ENCODE data around the gene PRSS12. TPM values are rescaled to one million over a fixed set of nuclear protein-coding genes. Genes with fewer than 3 reads are reported as not detected.

The PRSS12 gene
- total and polyA plus RNA-seq, 2 experiments from 2014 or later: 5.5 to 12.9 TPM

DNA sequence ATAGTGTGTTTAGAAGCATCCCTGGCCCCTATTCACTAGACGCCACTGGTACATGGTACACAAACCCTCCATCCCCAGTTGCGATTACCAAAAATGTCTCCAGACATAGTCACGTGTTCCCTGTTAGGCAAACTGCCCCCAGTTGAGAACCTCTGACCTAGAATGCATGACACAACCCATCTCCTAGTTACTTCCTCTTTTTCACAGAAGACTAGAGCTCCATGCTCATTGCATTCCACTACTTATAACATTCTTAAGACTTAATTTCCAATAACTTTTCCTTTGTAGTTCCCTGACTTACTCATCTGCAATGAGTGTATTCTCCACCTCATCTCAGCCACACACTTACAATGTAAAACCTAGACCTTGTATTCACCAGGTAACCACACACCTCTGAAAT is 68.6 kb downstream of the PRSS12 start:
- Mint-ChIP-seq H3K36me3 (ENCODE audit: low read depth) (peaks cover 29% of the 10 kb centered on the region), H3K9me3 (no peaks in the 10 kb centered on the region), H3K4me3 (no peak overlapping the region), H3K27me3 (ENCODE audit: insufficient read depth, low read depth, poor library complexity) (peaks cover 5% of the 10 kb centered on the region), H3K4me1 (peaks cover 18% of the 10 kb centered on the region), H3K27ac (no peak overlapping the region)
- Histone ChIP-seq H3K36me3 (ENCODE audit: insufficient read depth) (peaks cover 12% of the 10 kb centered on the region; the same call in 1 of the 2 replicates), H3F3A (replicated peaks; ENCODE audit: low read depth) (peaks cover 20% of the 10 kb centered on the region), H4K20me1 (replicated peaks; ENCODE audit: insufficient read depth) (peaks cover 3% of the 10 kb centered on the region; the same call in 1 of the 2 replicates), H3K27ac (ENCODE audit: low read depth) (0 out of 2 replicates have a peak overlapping the region, but pooled peaks have one; percentile 30), H3K27me3 (ENCODE audit: insufficient read depth) (no peaks in the 10 kb centered on the region), H3K4me3 (no peak overlapping the region), H3K79me2 (replicated peaks; ENCODE audit: insufficient read depth) (peaks cover 10% of the 10 kb centered on the region), H3K4me1 (ENCODE audit: insufficient read depth) (peaks cover 24% of the 10 kb centered on the region), H3K4me2 (no peak overlapping the region), H2AFZ (no peak overlapping the region), H3K9me2 (ENCODE audit: insufficient read depth) (no peaks in the 10 kb centered on the region)
- TF ChIP-seq CREB1 (CRISPR knock-in tag; IDR thresholded peaks at IDR 0.05; ENCODE audit: low read depth) (no peak), EZH2 (IDR thresholded peaks at IDR 0.05; ENCODE audit: low read depth, unreplicated experiment) (no peak), STAT1 (IDR thresholded peaks at IDR 0.05; ENCODE audit: unreplicated experiment) (no peak), EZH2phosphoT487 (IDR thresholded peaks at IDR 0.05; ENCODE audit: unreplicated experiment) (no peak), NANOG (IDR thresholded peaks at IDR 0.05; ENCODE audit: borderline replicate concordance) (no peak), POLR2AphosphoS5 (IDR thresholded peaks at IDR 0.05; ENCODE audit: low read depth) (no peak), ZNF114 (CRISPR knock-in tag; IDR thresholded peaks at IDR 0.05) (no peak), ZNF331 (CRISPR knock-in tag; IDR thresholded peaks at IDR 0.05; ENCODE audit: low read depth) (no peak), JUNB (IDR thresholded peaks at IDR 0.05; ENCODE audit: unreplicated experiment) (no peak)
- TF ChIP-seq, protein P1, sequence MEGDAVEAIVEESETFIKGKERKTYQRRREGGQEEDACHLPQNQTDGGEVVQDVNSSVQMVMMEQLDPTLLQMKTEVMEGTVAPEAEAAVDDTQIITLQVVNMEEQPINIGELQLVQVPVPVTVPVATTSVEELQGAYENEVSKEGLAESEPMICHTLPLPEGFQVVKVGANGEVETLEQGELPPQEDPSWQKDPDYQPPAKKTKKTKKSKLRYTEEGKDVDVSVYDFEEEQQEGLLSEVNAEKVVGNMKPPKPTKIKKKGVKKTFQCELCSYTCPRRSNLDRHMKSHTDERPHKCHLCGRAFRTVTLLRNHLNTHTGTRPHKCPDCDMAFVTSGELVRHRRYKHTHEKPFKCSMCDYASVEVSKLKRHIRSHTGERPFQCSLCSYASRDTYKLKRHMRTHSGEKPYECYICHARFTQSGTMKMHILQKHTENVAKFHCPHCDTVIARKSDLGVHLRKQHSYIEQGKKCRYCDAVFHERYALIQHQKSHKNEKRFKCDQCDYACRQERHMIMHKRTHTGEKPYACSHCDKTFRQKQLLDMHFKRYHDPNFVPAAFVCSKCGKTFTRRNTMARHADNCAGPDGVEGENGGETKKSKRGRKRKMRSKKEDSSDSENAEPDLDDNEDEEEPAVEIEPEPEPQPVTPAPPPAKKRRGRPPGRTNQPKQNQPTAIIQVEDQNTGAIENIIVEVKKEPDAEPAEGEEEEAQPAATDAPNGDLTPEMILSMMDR (conservative IDR thresholded peaks at IDR 0.05; ENCODE audit: low read depth in 2 of 2): no peak
- TF ChIP-seq, protein P2, sequence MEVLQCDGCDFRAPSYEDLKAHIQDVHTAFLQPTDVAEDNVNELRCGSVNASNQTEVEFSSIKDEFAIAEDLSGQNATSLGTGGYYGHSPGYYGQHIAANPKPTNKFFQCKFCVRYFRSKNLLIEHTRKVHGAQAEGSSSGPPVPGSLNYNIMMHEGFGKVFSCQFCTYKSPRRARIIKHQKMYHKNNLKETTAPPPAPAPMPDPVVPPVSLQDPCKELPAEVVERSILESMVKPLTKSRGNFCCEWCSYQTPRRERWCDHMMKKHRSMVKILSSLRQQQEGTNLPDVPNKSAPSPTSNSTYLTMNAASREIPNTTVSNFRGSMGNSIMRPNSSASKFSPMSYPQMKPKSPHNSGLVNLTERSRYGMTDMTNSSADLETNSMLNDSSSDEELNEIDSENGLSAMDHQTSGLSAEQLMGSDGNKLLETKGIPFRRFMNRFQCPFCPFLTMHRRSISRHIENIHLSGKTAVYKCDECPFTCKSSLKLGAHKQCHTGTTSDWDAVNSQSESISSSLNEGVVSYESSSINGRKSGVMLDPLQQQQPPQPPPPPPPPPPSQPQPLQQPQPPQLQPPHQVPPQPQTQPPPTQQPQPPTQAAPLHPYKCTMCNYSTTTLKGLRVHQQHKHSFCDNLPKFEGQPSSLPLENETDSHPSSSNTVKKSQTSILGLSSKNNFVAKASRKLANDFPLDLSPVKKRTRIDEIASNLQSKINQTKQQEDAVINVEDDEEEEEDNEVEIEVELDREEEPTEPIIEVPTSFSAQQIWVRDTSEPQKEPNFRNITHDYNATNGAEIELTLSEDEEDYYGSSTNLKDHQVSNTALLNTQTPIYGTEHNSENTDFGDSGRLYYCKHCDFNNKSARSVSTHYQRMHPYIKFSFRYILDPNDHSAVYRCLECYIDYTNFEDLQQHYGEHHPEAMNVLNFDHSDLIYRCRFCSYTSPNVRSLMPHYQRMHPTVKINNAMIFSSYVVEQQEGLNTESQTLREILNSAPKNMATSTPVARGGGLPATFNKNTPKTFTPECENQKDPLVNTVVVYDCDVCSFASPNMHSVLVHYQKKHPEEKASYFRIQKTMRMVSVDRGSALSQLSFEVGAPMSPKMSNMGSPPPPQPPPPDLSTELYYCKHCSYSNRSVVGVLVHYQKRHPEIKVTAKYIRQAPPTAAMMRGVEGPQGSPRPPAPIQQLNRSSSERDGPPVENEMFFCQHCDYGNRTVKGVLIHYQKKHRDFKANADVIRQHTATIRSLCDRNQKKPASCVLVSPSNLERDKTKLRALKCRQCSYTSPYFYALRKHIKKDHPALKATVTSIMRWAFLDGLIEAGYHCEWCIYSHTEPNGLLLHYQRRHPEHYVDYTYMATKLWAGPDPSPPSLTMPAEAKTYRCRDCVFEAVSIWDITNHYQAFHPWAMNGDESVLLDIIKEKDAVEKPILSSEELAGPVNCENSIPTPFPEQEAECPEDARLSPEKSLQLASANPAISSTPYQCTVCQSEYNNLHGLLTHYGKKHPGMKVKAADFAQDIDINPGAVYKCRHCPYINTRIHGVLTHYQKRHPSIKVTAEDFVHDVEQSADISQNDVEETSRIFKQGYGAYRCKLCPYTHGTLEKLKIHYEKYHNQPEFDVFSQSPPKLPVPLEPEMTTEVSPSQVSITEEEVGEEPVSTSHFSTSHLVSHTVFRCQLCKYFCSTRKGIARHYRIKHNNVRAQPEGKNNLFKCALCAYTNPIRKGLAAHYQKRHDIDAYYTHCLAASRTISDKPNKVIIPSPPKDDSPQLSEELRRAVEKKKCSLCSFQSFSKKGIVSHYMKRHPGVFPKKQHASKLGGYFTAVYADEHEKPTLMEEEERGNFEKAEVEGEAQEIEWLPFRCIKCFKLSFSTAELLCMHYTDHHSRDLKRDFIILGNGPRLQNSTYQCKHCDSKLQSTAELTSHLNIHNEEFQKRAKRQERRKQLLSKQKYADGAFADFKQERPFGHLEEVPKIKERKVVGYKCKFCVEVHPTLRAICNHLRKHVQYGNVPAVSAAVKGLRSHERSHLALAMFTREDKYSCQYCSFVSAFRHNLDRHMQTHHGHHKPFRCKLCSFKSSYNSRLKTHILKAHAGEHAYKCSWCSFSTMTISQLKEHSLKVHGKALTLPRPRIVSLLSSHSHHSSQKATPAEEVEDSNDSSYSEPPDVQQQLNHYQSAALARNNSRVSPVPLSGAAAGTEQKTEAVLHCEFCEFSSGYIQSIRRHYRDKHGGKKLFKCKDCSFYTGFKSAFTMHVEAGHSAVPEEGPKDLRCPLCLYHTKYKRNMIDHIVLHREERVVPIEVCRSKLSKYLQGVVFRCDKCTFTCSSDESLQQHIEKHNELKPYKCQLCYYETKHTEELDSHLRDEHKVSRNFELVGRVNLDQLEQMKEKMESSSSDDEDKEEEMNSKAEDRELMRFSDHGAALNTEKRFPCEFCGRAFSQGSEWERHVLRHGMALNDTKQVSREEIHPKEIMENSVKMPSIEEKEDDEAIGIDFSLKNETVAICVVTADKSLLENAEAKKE (CRISPR knock-in tag; IDR thresholded peaks at IDR 0.05): no peak
- TF ChIP-seq, protein P3, sequence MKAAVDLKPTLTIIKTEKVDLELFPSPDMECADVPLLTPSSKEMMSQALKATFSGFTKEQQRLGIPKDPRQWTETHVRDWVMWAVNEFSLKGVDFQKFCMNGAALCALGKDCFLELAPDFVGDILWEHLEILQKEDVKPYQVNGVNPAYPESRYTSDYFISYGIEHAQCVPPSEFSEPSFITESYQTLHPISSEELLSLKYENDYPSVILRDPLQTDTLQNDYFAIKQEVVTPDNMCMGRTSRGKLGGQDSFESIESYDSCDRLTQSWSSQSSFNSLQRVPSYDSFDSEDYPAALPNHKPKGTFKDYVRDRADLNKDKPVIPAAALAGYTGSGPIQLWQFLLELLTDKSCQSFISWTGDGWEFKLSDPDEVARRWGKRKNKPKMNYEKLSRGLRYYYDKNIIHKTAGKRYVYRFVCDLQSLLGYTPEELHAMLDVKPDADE (IDR thresholded peaks at IDR 0.05): no peak
- TF ChIP-seq, protein P4, sequence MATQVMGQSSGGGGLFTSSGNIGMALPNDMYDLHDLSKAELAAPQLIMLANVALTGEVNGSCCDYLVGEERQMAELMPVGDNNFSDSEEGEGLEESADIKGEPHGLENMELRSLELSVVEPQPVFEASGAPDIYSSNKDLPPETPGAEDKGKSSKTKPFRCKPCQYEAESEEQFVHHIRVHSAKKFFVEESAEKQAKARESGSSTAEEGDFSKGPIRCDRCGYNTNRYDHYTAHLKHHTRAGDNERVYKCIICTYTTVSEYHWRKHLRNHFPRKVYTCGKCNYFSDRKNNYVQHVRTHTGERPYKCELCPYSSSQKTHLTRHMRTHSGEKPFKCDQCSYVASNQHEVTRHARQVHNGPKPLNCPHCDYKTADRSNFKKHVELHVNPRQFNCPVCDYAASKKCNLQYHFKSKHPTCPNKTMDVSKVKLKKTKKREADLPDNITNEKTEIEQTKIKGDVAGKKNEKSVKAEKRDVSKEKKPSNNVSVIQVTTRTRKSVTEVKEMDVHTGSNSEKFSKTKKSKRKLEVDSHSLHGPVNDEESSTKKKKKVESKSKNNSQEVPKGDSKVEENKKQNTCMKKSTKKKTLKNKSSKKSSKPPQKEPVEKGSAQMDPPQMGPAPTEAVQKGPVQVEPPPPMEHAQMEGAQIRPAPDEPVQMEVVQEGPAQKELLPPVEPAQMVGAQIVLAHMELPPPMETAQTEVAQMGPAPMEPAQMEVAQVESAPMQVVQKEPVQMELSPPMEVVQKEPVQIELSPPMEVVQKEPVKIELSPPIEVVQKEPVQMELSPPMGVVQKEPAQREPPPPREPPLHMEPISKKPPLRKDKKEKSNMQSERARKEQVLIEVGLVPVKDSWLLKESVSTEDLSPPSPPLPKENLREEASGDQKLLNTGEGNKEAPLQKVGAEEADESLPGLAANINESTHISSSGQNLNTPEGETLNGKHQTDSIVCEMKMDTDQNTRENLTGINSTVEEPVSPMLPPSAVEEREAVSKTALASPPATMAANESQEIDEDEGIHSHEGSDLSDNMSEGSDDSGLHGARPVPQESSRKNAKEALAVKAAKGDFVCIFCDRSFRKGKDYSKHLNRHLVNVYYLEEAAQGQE (IDR thresholded peaks at IDR 0.05; ENCODE audit: unreplicated experiment): no peak
- DNase-seq (ENCODE audit: low spot score): no peak
- ATAC-seq: no peak

Data from GM23338 (cell line).